DOHH2 (cell line): ENCODE results near the gene RNU6-7.

Source experiments
- H3F3A ChIP-seq: fragments of 200-600 bp; sonication (generic), shearing (Covaris generic); 2 replicates; pipeline ENCODE4 v1.6.0; 2016; ENCODE audit warnings: antibody characterized with exemption, mild to moderate bottlenecking; ENCODE audit not compliant: control insufficient read depth, insufficient read depth
- H3K27ac ChIP-seq: fragments of 200-600 bp; sonication (generic); 2 replicates; pipeline ENCODE4 v1.5.1; 2014; ENCODE audit warnings: low read depth, mild to moderate bottlenecking, low read length, moderate library complexity
- H3K27me3 ChIP-seq: fragments of 200-600 bp; sonication (generic); 2 replicates; pipeline ENCODE4 v1.6.1; 2014; ENCODE audit warnings: mild to moderate bottlenecking, low read length, mixed read lengths; ENCODE audit not compliant: control insufficient read depth
- H3K36me3 ChIP-seq: fragments of 200-600 bp; sonication (generic); 2 replicates; pipeline ENCODE4 v1.6.1; 2014; ENCODE audit warnings: mild to moderate bottlenecking, low read length, moderate library complexity, mixed read lengths; ENCODE audit not compliant: control insufficient read depth
- H3K4me1 ChIP-seq: fragments of 200-600 bp; sonication (generic); 2 replicates; pipeline ENCODE4 v1.6.1; 2014; ENCODE audit warnings: mild to moderate bottlenecking, low read length, mixed read lengths; ENCODE audit not compliant: control insufficient read depth
- H3K4me2 ChIP-seq: fragments of 200-600 bp; sonication (generic); 2 replicates; pipeline ENCODE4 v1.6.0; 2014; ENCODE audit warnings: mild to moderate bottlenecking, low read length, moderate library complexity
- H3K4me3 ChIP-seq: fragments of 200-600 bp; sonication (generic); 2 replicates; pipeline ENCODE4 v1.5.1; 2014; ENCODE audit warnings: mild to moderate bottlenecking, low read length, mixed read lengths
- H3K79me2 ChIP-seq: fragments of 200-600 bp; sonication (generic); 2 replicates; pipeline ENCODE4 v1.6.1; 2014; ENCODE audit warnings: mild to moderate bottlenecking, low read length, mixed read lengths; ENCODE audit not compliant: control insufficient read depth
- H3K9me2 ChIP-seq: fragments of 200-600 bp; sonication (generic); replicated peaks from 2 replicates; pipeline ENCODE4 v1.6.1; 2014; ENCODE audit warnings: mild to moderate bottlenecking, low read length, mixed read lengths; ENCODE audit not compliant: control insufficient read depth
- H3K9me3 ChIP-seq: fragments of 200-600 bp; sonication (generic); 2 replicates; pipeline ENCODE4 v1.6.1; 2014; ENCODE audit warnings: antibody characterized with exemption, low read length, mixed read lengths; ENCODE audit not compliant: control insufficient read depth, insufficient read depth
- H4K20me1 ChIP-seq: fragments of 200-600 bp; sonication (generic); 2 replicates; pipeline ENCODE4 v1.6.0; 2014; ENCODE audit warnings: low read depth, mild to moderate bottlenecking, antibody characterized with exemption, low read length, moderate library complexity; ENCODE audit not compliant: control insufficient read depth, insufficient read depth
- EZH2phosphoT487 ChIP-seq: fragments of 200-600 bp; sonication (generic); IDR thresholded peaks from 2 replicates; pipeline ENCODE4 v1.6.1; 2017; ENCODE audit warnings: borderline replicate concordance, mild to moderate bottlenecking, antibody characterized with exemption, low read length, moderate library complexity, mixed read lengths
- TF ChIP-seq, protein P1 (sequence below): fragments of 200-600 bp; sonication (generic); IDR thresholded peaks from one replicate; pipeline ENCODE4 v1.5.1; 2014; ENCODE audit warnings: antibody characterized with exemption, mild to moderate bottlenecking, low read depth, low read length; ENCODE audit not compliant: poor library complexity, severe bottlenecking

The RNU6-7 gene

GRCh38 chr14:32211068-32211404 is 9.2 kb downstream of the RNU6-7 start:
- no peak overlapping the region for H3K4me3 ChIP-seq
- H3K79me2 ChIP-seq = no peaks in the 10 kb centered on the region
- no peak overlapping the region for H3K27ac ChIP-seq

GRCh38 chr14:32212833-32213232 is 11.0 kb downstream of the RNU6-7 start:
- TF ChIP-seq, protein P1, sequence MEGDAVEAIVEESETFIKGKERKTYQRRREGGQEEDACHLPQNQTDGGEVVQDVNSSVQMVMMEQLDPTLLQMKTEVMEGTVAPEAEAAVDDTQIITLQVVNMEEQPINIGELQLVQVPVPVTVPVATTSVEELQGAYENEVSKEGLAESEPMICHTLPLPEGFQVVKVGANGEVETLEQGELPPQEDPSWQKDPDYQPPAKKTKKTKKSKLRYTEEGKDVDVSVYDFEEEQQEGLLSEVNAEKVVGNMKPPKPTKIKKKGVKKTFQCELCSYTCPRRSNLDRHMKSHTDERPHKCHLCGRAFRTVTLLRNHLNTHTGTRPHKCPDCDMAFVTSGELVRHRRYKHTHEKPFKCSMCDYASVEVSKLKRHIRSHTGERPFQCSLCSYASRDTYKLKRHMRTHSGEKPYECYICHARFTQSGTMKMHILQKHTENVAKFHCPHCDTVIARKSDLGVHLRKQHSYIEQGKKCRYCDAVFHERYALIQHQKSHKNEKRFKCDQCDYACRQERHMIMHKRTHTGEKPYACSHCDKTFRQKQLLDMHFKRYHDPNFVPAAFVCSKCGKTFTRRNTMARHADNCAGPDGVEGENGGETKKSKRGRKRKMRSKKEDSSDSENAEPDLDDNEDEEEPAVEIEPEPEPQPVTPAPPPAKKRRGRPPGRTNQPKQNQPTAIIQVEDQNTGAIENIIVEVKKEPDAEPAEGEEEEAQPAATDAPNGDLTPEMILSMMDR = no peak
- no peak for TF ChIP-seq EZH2phosphoT487
- Histone ChIP-seq H4K20me1 (no peaks in the 10 kb centered on the region), H3K27me3 (0 out of 2 replicates have a peak, but pooled peaks cover 9% of the 10 kb centered on the region)

More at GRCh38 chr14:32211068-32211404, 9.2 kb downstream of the RNU6-7 start:
- H3K9me3 ChIP-seq = no peaks in the 10 kb centered on the region
- no peak overlapping the region for H3K4me2 ChIP-seq
- peaks cover 6% of the 10 kb centered on the region for H3K4me1 ChIP-seq
- H3F3A ChIP-seq = no peaks in the 10 kb centered on the region
- TF ChIP-seq, protein P1 = no peak
- no peak for TF ChIP-seq EZH2phosphoT487
- peaks cover 16% of the 10 kb centered on the region; the same call in 1 of the 2 replicates for H3K27me3 ChIP-seq
- H3K9me2 ChIP-seq = no peaks in the 10 kb centered on the region
- H3K36me3 ChIP-seq = no peaks in the 10 kb centered on the region
- H4K20me1 ChIP-seq = no peaks in the 10 kb centered on the region

DNA sequence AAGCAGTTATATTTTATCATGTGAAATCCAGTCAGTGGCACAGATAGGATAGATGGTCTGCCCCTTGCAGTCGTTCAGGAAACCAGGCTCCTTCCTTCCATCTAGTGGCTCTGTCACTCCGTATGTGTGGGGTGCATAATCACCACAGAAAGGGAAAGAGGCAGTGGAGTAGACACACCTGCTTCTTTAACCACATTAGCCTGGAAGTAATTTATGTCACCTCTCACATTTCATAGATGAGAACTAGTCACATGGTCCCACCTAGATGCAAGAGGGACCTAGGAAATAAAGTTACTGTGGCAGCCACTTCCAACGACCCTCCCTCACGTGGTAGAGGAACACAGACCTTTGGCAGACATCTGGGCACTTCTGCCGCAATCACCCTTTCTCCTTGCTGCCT is 15.5 kb downstream of the RNU6-7 start:
- no peaks in the 10 kb centered on the region for H3F3A ChIP-seq
- H3K27me3 ChIP-seq = peaks cover 16% of the 10 kb centered on the region
- H3K27ac ChIP-seq = no peak overlapping the region
- no peaks in the 10 kb centered on the region for H3K4me1 ChIP-seq
- no peaks in the 10 kb centered on the region for H3K36me3 ChIP-seq
- no peaks in the 10 kb centered on the region for H4K20me1 ChIP-seq
- no peaks in the 10 kb centered on the region for H3K9me3 ChIP-seq
- no peak overlapping the region for H3K4me3 ChIP-seq
- H3K79me2 ChIP-seq = no peaks in the 10 kb centered on the region
- no peaks in the 10 kb centered on the region for H3K9me2 ChIP-seq
- H3K4me2 ChIP-seq = no peak overlapping the region
- TF ChIP-seq EZH2phosphoT487 = no peak
- TF ChIP-seq, protein P1 = no peak

More at GRCh38 chr14:32212833-32213232, 11.0 kb downstream of the RNU6-7 start:
- H3K4me1 ChIP-seq = no peaks in the 10 kb centered on the region
- no peak overlapping the region for H3K27ac ChIP-seq
- no peak overlapping the region for H3K4me3 ChIP-seq
- no peaks in the 10 kb centered on the region for H3K9me2 ChIP-seq
- no peaks in the 10 kb centered on the region for H3F3A ChIP-seq
- no peaks in the 10 kb centered on the region for H3K9me3 ChIP-seq
- no peaks in the 10 kb centered on the region for H3K36me3 ChIP-seq
- no peaks in the 10 kb centered on the region for H3K79me2 ChIP-seq
- no peak overlapping the region for H3K4me2 ChIP-seq
